ENCODE data around the gene SUSD1. TPM values are rescaled to one million over a fixed set of nuclear protein-coding genes. Genes with fewer than 3 reads are reported as not detected.
"Not testable (repeated sequence)": the region's sequence is repeated elsewhere in the genome, so short reads cannot be mapped to it uniquely, and the experiment has no call there.

The SUSD1 gene
- total RNA-seq (10 to 100 TPM; 11.8 to 23.7 TPM), total RNA-seq (12.8 to 13.6 reads per million in 2 donors)

- H3K9me3 ChIP-seq (ENCODE audit: control insufficient read depth, low read length, poor library complexity, severe bottlenecking), result no peaks in the 10 kb centered on the region
- Mint-ChIP-seq H3K27ac (peak within 1 kb of the TSS; percentile 95), H3K36me3 (ENCODE audit: low read depth) (no peaks in the 10 kb centered on the region), H3K4me3 (peak within 1 kb of the TSS; percentile 92), H3K4me1 (peaks cover 50% of the 10 kb centered on the region), H3K27me3 (no peaks in the 10 kb centered on the region)
- DNase-seq (peak in 2 of 3 donors; percentile 33 to 41), ATAC-seq (peak; percentile 49)
Measured at GRCh38 chr9:112174965-112175795, at the start of gene SUSD1. Gene SUSD1 (minus strand): TSS chr9:112175297. CDS start chr9:112175235, 62 bp downstream.

- H3K4me3 Mint-ChIP-seq, result no peak overlapping the region
- peaks cover 16% of the 10 kb centered on the region for H3K4me1 Mint-ChIP-seq
- peaks cover 15% of the 10 kb centered on the region for H3K36me3 Mint-ChIP-seq (ENCODE audit: low read depth)
- H3K27me3 Mint-ChIP-seq, result no peaks in the 10 kb centered on the region
- DNase-seq, result no peak
- H3K9me3 ChIP-seq (ENCODE audit: control insufficient read depth, low read length, poor library complexity, severe bottlenecking), result no peaks in the 10 kb centered on the region
- ATAC-seq, result no peak
- H3K27ac Mint-ChIP-seq, result no peak overlapping the region
Measured at GRCh38 chr9:112224401-112225289, 49.5 kb upstream of the SUSD1 start.

- no peak for DNase-seq
- peaks cover 13% of the 10 kb centered on the region for H3K36me3 Mint-ChIP-seq (ENCODE audit: low read depth)
- no peaks in the 10 kb centered on the region for H3K27me3 Mint-ChIP-seq
- H3K4me1 Mint-ChIP-seq, result peaks cover 23% of the 10 kb centered on the region
- H3K9me3 ChIP-seq (ENCODE audit: control insufficient read depth, low read length, poor library complexity, severe bottlenecking), result no peaks in the 10 kb centered on the region
- peak overlapping the region; percentile 79 for H3K27ac Mint-ChIP-seq
- peak overlapping the region; percentile 25 for H3K4me3 Mint-ChIP-seq
- ATAC-seq, result peak; percentile 59
Measured at GRCh38 chr9:112218908-112219307, 43.8 kb upstream of the SUSD1 start.

DNA sequence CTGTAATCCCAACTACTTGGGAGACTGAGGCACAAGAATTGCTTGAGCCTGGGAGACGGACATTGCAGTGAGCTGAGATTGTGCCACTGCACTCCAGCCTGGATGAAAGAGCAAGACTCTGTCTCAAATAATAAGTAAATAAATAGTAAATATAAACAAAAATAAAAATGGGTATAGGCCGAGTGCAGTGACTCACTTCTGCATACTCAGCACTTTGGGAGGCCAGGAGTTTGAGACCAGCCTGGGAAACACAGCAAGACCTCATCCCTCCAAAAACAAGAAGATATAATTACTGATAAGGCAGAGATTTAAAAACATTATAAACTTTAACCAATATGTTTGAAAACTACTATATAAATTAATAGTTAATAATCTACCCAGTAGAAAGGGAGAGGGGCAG, 37.8 kb upstream of the SUSD1 start:
- H3K27ac Mint-ChIP-seq, result no peak overlapping the region

DNA sequence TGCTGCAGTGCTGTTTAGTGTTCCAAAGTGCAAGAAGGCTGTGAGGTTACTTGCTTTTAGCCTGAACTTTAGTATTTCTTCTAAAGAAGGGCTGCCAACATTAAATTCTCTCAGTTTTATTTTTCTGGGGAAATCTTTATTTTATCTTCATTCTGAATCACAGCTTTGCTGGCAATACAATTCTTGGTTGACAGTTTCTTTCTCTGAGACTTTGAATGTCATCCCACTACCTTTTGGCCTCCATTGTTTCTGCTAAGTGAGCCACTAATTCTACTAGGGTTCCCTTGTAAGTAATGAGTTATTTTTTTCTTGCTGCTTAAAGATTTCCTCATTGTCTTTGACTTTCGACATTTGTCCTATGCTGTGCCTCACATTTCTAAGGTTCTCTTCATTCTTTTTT, 32.4 kb upstream of the SUSD1 start:
- Mint-ChIP-seq H3K27me3 (no peaks in the 10 kb centered on the region), H3K27ac (no peak overlapping the region), H3K4me3 (no peak overlapping the region), H3K4me1 (no peaks in the 10 kb centered on the region), H3K36me3 (ENCODE audit: low read depth) (peaks cover 11% of the 10 kb centered on the region)
- H3K9me3 ChIP-seq (ENCODE audit: control insufficient read depth, low read length, poor library complexity, severe bottlenecking), result peaks cover 6% of the 10 kb centered on the region
- ATAC-seq (no peak), DNase-seq (no peak)

More for the DNA sequence above, 37.8 kb upstream of the SUSD1 start:
- no peak overlapping the region for H3K4me3 Mint-ChIP-seq
- no peak for ATAC-seq
- peaks cover 2% of the 10 kb centered on the region for H3K4me1 Mint-ChIP-seq
- H3K36me3 Mint-ChIP-seq (ENCODE audit: low read depth), result peaks cover 12% of the 10 kb centered on the region
- H3K27me3 Mint-ChIP-seq, result no peaks in the 10 kb centered on the region
- H3K9me3 ChIP-seq (ENCODE audit: control insufficient read depth, low read length, poor library complexity, severe bottlenecking), result peaks cover under 1% of the 10 kb centered on the region
- DNase-seq, result no peak

- no peak overlapping the region for H3K4me3 Mint-ChIP-seq
Measured at GRCh38 chr9:112203536-112203935, 28.4 kb upstream of the SUSD1 start.

GRCh38 chr9:112200711-112201110, 25.6 kb upstream of the SUSD1 start:
- Mint-ChIP-seq H3K36me3 (ENCODE audit: low read depth) (peaks cover 2% of the 10 kb centered on the region), H3K27ac (no peak overlapping the region), H3K4me3 (no peak overlapping the region), H3K4me1 (peaks cover 3% of the 10 kb centered on the region), H3K27me3 (no peaks in the 10 kb centered on the region)
- DNase-seq (no peak), ATAC-seq (no peak)
- no peaks in the 10 kb centered on the region for H3K9me3 ChIP-seq (ENCODE audit: control insufficient read depth, low read length, poor library complexity, severe bottlenecking)

More at GRCh38 chr9:112203536-112203935, 28.4 kb upstream of the SUSD1 start:
- Mint-ChIP-seq H3K27me3 (no peaks in the 10 kb centered on the region), H3K4me1 (peaks cover 3% of the 10 kb centered on the region), H3K36me3 (ENCODE audit: low read depth) (peaks cover 7% of the 10 kb centered on the region), H3K27ac (no peak overlapping the region)
- ATAC-seq, result no peak
- peaks cover 6% of the 10 kb centered on the region for H3K9me3 ChIP-seq (ENCODE audit: control insufficient read depth, low read length, poor library complexity, severe bottlenecking)
- no peak for DNase-seq

DNA sequence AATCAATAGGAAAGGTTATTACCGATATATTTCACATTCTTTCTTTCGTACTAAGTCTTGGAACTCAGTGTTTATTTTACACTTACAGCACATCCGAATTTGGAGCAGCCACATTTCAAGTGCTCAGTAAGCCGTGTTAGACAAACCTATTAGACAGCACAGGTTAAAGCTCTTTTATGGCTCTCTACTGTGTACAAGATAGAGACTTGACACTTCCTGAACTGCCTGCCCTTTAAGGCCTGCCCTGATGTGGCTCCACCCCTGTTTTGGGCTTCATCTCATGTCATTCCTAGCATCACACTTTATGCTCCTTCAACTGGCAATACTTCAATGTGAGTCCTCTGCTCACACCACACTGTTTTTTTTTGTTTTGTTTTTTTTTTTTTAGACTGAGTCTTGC, 23.5 kb upstream of the SUSD1 start:
- Mint-ChIP-seq H3K4me1 (peaks cover 3% of the 10 kb centered on the region), H3K36me3 (ENCODE audit: low read depth) (no peaks in the 10 kb centered on the region), H3K4me3 (no peak overlapping the region), H3K27me3 (no peaks in the 10 kb centered on the region), H3K27ac (peak overlapping the region; percentile 82)
- ATAC-seq, result no peak
- no peak for DNase-seq
- no peaks in the 10 kb centered on the region for H3K9me3 ChIP-seq (ENCODE audit: control insufficient read depth, low read length, poor library complexity, severe bottlenecking)

- H3K27ac Mint-ChIP-seq, result no peak overlapping the region
- no peak for DNase-seq
- no peak for ATAC-seq
- no peak overlapping the region for H3K4me3 Mint-ChIP-seq
- peaks cover 3% of the 10 kb centered on the region for H3K4me1 Mint-ChIP-seq
- no peaks in the 10 kb centered on the region for H3K36me3 Mint-ChIP-seq (ENCODE audit: low read depth)
- H3K9me3 ChIP-seq (ENCODE audit: control insufficient read depth, low read length, poor library complexity, severe bottlenecking), result no peaks in the 10 kb centered on the region
- no peaks in the 10 kb centered on the region for H3K27me3 Mint-ChIP-seq
Measured at GRCh38 chr9:112194969-112195431, 19.9 kb upstream of the SUSD1 start.

GRCh38 chr9:112193572-112194288, 18.6 kb upstream of the SUSD1 start:
- ATAC-seq (no peak), DNase-seq (no peak)
- no peaks in the 10 kb centered on the region for H3K9me3 ChIP-seq (ENCODE audit: control insufficient read depth, low read length, poor library complexity, severe bottlenecking)
- Mint-ChIP-seq H3K27ac (no peak overlapping the region), H3K4me1 (no peaks in the 10 kb centered on the region), H3K27me3 (no peaks in the 10 kb centered on the region), H3K36me3 (ENCODE audit: low read depth) (no peaks in the 10 kb centered on the region), H3K4me3 (no peak overlapping the region)

GRCh38 chr9:112190320-112190719, 15.2 kb upstream of the SUSD1 start:
- H3K4me1 Mint-ChIP-seq; H3K27ac Mint-ChIP-seq; H3K9me3 ChIP-seq (ENCODE audit: control insufficient read depth, low read length, poor library complexity, severe bottlenecking); DNase-seq; H3K27me3 Mint-ChIP-seq; ATAC-seq; H3K4me3 Mint-ChIP-seq; H3K36me3 Mint-ChIP-seq (ENCODE audit: low read depth): not testable (repeated sequence)

DNA sequence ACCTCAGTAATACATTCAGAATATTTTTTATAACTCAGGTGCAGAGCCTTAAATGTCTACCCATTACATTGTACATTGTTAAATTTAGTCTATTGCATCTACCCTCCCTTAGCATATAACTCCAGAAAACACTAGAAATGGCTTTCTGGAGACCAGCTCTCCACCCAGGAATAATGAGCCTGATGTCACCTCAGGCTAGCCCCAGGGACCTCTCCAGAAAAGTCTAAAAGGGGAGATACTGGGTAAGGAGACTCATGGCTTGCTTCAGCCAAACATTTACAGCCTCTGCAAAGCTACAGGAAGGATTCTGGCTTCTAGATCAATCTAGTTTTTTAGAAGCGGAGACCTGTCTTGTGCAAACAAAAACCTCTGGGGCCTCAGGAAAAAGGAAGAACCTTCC, 13.8 kb upstream of the SUSD1 start:
- no peak for DNase-seq
- Mint-ChIP-seq H3K27ac (no peak overlapping the region), H3K36me3 (ENCODE audit: low read depth) (no peaks in the 10 kb centered on the region), H3K4me3 (no peak overlapping the region), H3K4me1 (peaks cover 4% of the 10 kb centered on the region), H3K27me3 (no peaks in the 10 kb centered on the region)
- H3K9me3 ChIP-seq (ENCODE audit: control insufficient read depth, low read length, poor library complexity, severe bottlenecking), result no peaks in the 10 kb centered on the region
- no peak for ATAC-seq

DNA sequence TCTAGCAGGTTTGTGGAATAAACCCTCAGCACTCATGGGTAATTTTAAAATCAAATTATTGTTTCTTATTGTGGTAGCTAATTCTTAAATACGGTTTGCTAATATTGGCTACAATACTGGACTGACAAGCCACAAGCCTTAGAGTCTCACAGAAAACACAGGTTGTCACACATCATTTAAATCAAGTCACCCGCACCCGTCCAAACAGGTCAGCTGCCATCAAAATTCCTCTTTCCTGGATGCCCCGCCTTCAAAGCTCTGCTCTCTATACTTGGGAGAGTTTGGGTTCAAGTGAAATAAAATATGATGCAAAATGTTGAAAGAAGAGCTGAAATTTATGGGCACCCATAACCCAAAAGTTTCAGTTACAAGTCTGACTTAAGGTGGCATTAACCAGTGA, 12.3 kb upstream of the SUSD1 start:
- H3K4me1 Mint-ChIP-seq, result peaks cover 4% of the 10 kb centered on the region
- no peak overlapping the region for H3K27ac Mint-ChIP-seq
- no peak overlapping the region for H3K4me3 Mint-ChIP-seq
- ATAC-seq (no peak), DNase-seq (no peak)
- H3K9me3 ChIP-seq (ENCODE audit: control insufficient read depth, low read length, poor library complexity, severe bottlenecking), result no peaks in the 10 kb centered on the region
- H3K36me3 Mint-ChIP-seq (ENCODE audit: low read depth), result no peaks in the 10 kb centered on the region
- no peaks in the 10 kb centered on the region for H3K27me3 Mint-ChIP-seq
